CD4-positive, alpha-beta T cell treated with Interleukin-2 at 100 ng/mL for 4 hours (primary cell): ENCODE measurements around the gene THSD4.
"Not testable (repeated sequence)": the region's sequence is repeated elsewhere in the genome, so short reads cannot be mapped to it uniquely, and the experiment has no call there.

Source experiments
- DNase-seq: peaks from one replicate; pipeline ENCODE4 v3.0.0-alpha.2; 2020; ENCODE audit warnings: low spot score

Gene THSD4

GRCh38 chr15:71149646-71150557, 34.6 kb downstream of the THSD4 start:
- DNase-seq, result no peak

GRCh38 chr15:71151081-71151480, 35.8 kb downstream of the THSD4 start:
- no peak for DNase-seq

GRCh38 chr15:71152542-71152941, 37.3 kb downstream of the THSD4 start:
- DNase-seq, result no peak

- no peak for DNase-seq
These were observed 38.7 kb downstream of the THSD4 start for GRCh38 chr15:71153823-71154524.

DNA sequence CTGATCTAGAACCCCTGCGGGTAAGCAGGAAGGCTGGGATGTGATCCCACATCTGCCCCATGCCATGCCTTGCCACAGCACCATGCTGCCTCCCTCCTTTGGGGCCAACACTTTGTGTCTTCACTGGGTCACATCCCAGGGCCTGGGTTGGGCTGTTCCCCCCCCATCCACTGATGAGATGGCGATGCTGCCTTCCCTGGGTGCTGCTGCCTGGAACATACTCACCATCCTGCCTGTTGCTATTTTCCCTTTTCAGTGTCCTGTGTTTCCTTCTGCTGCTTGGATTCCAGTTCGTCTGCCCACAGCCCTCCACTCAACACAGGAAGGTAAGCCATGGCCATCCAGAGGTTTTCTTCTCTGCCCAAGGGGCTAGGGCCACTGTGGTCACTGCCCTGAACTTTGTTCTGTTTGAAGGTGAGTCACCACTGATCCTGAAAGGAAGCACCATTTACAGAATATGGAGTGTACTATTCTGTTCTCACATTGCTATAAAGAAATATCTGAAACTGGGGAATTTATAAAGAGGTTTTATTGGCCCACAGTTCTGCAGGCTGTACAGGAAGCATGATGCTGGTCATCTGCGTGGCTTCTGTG, 39.4 kb downstream of the THSD4 start:
- DNase-seq, result no peak

GRCh38 chr15:71155534-71155933, 40.3 kb downstream of the THSD4 start:
- no peak for DNase-seq

GRCh38 chr15:71160976-71161375, 45.7 kb downstream of the THSD4 start:
- no peak for DNase-seq

GRCh38 chr15:71162309-71162708, 47.0 kb downstream of the THSD4 start:
- no peak for DNase-seq

- DNase-seq, result not testable (repeated sequence)
These were observed 49.3 kb downstream of the THSD4 start for GRCh38 chr15:71164606-71165005.

- DNase-seq, result no peak
These were observed 52.3 kb downstream of the THSD4 start for GRCh38 chr15:71167445-71168165.

DNA sequence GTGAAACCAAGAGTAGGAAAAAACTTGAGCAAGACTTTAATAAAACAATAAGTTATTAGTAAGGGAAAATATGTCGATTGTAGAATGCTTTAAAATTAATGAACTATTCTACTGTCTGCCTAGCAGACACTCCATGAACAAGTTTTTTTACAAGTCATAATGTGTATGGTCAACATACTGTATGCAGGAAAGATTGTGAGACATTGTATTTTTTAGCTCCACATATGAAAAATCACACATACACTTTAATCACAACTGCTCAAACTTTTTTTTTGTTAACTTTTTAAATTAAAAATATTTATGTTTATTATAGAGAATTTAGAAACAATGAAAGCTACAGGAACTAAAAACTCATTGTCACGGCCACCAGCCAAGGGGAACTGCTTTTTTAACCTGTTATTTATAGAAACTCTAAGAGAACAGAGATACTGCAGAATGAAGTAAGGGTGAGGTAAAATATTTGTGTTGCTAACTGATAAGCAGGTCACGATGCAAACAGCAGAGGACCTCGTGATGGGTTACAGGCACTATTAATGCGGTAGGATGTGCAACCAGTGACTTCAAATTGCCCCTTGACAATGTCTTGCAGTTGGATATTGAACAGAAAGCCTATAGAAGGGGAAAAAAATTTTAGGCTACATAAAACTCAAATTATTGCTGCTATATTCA, 53.0 kb downstream of the THSD4 start:
- no peak for DNase-seq

- no peak for DNase-seq
These were observed 54.9 kb downstream of the THSD4 start for GRCh38 chr15:71170163-71170562.

- DNase-seq, result no peak
These were observed 55.9 kb downstream of the THSD4 start for GRCh38 chr15:71171195-71171594.

DNA sequence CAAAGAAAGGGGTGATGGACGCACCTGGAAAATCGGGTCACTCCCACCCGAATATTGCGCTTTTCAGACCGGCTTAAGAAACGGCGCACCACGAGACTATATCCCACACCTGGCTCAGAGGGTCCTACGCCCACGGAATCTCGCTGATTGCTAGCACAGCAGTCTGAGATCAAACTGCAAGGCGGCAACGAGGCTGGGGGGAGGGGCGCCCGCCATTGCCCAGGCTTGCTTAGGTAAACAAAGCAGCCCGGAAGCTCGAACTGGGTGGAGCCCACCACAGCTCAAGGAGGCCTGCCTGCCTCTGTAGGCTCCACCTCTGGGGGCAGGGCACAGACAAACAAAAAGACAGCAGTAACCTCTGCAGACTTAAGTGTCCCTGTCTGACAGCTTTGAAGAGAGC, 59.1 kb downstream of the THSD4 start:
- DNase-seq, result not testable (repeated sequence)

GRCh38 chr15:71180986-71181853, 65.9 kb downstream of the THSD4 start:
- DNase-seq, result no peak

- DNase-seq, result no peak
These were observed 67.3 kb downstream of the THSD4 start for GRCh38 chr15:71182522-71182921.

DNA sequence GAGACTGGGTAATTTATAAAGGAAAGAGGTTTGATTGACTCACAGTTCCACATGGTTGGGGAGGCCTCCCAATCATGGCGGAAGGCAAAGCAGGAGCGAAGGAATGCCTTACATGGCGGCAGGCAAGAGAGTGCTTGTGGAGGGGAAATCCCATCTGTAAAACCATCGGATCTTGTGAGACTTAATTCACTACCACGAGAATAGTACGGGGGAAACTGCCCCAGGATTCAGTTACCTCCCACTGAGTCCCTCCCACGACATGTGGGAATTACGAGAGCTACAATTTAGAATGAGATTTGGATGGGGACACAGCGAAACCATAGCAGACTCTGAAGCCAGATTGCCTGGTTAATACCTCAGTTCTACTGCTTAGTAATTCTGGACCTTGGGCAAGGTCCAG, 67.8 kb downstream of the THSD4 start:
- DNase-seq, result no peak

GRCh38 chr15:71185706-71186105, 70.4 kb downstream of the THSD4 start:
- DNase-seq, result no peak

DNA sequence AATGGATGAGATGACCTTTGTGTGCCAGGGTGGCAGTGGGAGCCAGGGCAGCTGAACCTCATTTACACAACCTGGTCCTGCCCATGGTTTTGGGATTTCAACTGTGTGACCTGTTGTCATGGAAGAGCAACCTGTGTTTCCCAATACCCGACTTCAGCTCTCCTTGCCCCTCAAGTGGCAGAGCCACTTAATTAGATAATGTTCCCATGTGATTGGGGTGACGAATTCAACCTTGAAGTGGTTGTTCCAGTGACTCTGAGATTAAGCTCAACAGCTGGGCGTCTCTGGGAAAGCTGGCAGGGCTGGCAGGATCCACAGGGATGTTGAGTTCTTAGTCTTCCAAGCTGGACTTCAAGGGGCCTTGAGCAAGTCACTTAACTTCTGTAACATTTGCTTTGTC, 71.0 kb downstream of the THSD4 start:
- DNase-seq, result no peak

GRCh38 chr15:71187078-71187477, 71.8 kb downstream of the THSD4 start:
- no peak for DNase-seq

DNA sequence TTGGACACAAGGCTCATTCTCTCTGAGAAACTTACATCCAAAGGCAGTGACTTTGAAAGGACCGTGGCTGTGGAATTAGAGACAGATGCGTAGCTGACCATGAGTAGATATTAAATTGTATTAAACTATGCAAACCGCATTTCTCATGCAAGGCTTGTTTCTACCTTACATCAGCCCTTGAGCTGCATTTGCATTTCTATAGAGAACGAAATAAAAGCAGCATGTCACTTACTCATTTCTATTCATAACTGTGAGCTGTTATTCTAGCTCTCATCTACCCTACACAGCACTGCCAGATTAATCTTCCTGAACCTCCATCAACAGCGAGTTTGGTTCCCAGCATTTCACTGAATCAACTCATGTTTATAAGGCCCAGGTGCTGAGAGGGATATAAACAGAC, 72.3 kb downstream of the THSD4 start:
- DNase-seq, result no peak
